Panc1 (cell line): Measurements from ENCODE around the gene HS2ST1. TPM values are rescaled to one million over a fixed set of nuclear protein-coding genes. Genes with fewer than 3 reads are reported as not detected.

Experiments
- ATAC-seq: fragments of 200-7000 bp; cut with Tn5 transposase; 2 replicates; pipeline ENCODE4 v1.9.1; 2020; ENCODE audit warnings: mild to moderate bottlenecking, moderate library complexity
- BruUV-seq: library from RNA; stranded (reverse); fragments of 400-500 nt; replicated peaks from 2 replicates; lab custom pipeline; 2021; lab: Mats Ljungman, UMichigan
- CTCF ChIA-PET: fragments of 300-600 bp; sonication (Branson Sonifier 250); formaldehyde crosslinking; loops from one replicate; lab custom pipeline; 2022; ENCODE audit warnings: antibody characterized with exemption; lab: Charles Lee
- POLR2A ChIA-PET: fragments of 300-600 bp; sonication (Branson Sonifier 250); formaldehyde crosslinking; loops from one replicate; lab custom pipeline; 2022; ENCODE audit warnings: antibody characterized with exemption; lab: Charles Lee
- DNase-seq: peaks from one replicate; pipeline ENCODE4 v3.0.0-alpha.2; 2010; ENCODE audit warnings: low read depth, low spot score
- H3K27ac ChIP-seq: 2 replicates; pipeline ENCODE4 v1.5.1; 2011; ENCODE audit warnings: mild to moderate bottlenecking, low read length, inconsistent platforms
- H3K27me3 ChIP-seq: fragments of 200-500 bp; sonication (Bioruptor generic); 2 replicates; pipeline ENCODE4 v1.6.0; 2014; ENCODE audit warnings: low read length, inconsistent platforms; ENCODE audit not compliant: control insufficient read depth, insufficient read depth
- H3K36me3 ChIP-seq: fragments of 200-500 bp; sonication (Bioruptor generic); 2 replicates; pipeline ENCODE4 v1.5.1; 2014; ENCODE audit warnings: inconsistent platforms, mild to moderate bottlenecking, low read length, moderate library complexity; ENCODE audit not compliant: control insufficient read depth, insufficient read depth
- H3K4me1 ChIP-seq: 2 replicates; pipeline ENCODE4 v1.5.1; 2011; ENCODE audit warnings: inconsistent platforms, mild to moderate bottlenecking, low read length, moderate library complexity; ENCODE audit not compliant: control insufficient read depth, insufficient read depth
- H3K4me3 ChIP-seq, 2 experiments: 2 replicates each; pipeline ENCODE4 v1.5.1; 2011 to 2012; ENCODE audit warnings: low read depth in 2 of 2, low read length in 2 of 2, mild to moderate bottlenecking in 2 of 2, inconsistent platforms in 1 of 2, moderate library complexity in 1 of 2
- H3K9me3 ChIP-seq: fragments of 200-500 bp; sonication (Bioruptor generic); 2 replicates; pipeline ENCODE4 v1.5.1; 2014; ENCODE audit warnings: low read depth, mild to moderate bottlenecking, inconsistent platforms, low read length, moderate library complexity; ENCODE audit not compliant: control insufficient read depth, insufficient read depth
- POLR2AphosphoS5 ChIP-seq: IDR thresholded peaks from 2 replicates; pipeline ENCODE4 v1.6.1; 2012; ENCODE audit warnings: mild to moderate bottlenecking, low read depth, low read length, moderate library complexity
- SIN3A ChIP-seq: IDR thresholded peaks from 2 replicates; pipeline ENCODE4 v1.6.1; 2012; ENCODE audit warnings: low read depth, mild to moderate bottlenecking, low read length, moderate library complexity, borderline replicate concordance; ENCODE audit not compliant: insufficient read depth
- TCF7L2 ChIP-seq: IDR thresholded peaks from 2 replicates; pipeline ENCODE4 v1.6.1; 2011; ENCODE audit warnings: mild to moderate bottlenecking, low read depth, low read length, inconsistent platforms
- in situ Hi-C: cut with HindIII; loops from 2 replicates; pipeline ENCODE4 v1.10.0; 2016; ENCODE audit warnings: low sequenced_read_pairs, low pct_unique_long_range_greater_than_20kb
- intact Hi-C: fragments of 100-400 bp; cut with micrococcal nuclease; formaldehyde crosslinking; loops from one replicate; pipeline ENCODE4 v1.10.0; 2022; ENCODE audit not compliant: unreplicated experiment
- total RNA-seq: library from RNA; stranded (reverse); gene quantifications from one replicate; pipeline ENCODE4 v1.2.1, GENCODE V29; 2021; ENCODE audit not compliant: unreplicated experiment
- TF ChIP-seq, protein P1 (sequence below), 2 experiments: IDR thresholded peaks; 2 replicates each; pipeline ENCODE4 v1.6.1; 2011 to 2012; ENCODE audit warnings: low read depth in 2 of 2, control low read depth in 1 of 2, low read length in 1 of 2, mild to moderate bottlenecking in 1 of 2, moderate library complexity in 1 of 2; ENCODE audit not compliant: insufficient read depth in 1 of 2
- TF ChIP-seq, protein P2 (sequence below): fragments of 450-650 bp; IDR thresholded peaks from 2 replicates; pipeline ENCODE4 v1.5.1; 2017; ENCODE audit warnings: mild to moderate bottlenecking

Gene HS2ST1
- total RNA-seq, 1 experiment from 2014 or later, result 81.0 TPM

DNA sequence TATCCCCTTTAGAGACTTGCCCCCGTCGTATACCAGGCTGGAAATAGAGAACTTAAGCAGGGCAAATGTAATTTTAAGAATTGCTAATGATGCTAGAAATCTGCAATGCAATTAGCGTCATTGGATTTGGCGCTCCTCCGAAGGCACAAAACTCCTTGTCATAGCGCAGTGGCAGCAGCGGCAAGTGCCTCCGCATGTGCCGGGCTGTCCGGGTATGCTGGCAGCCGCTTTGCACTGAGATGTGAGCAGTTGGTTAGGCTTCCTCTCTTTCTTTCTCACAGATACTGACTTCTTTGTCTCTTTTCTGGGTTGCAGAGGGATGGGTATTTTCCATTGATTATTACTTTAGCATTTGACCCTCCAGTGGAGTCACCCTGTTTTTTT is 220.9 kb downstream of the HS2ST1 start:
- intact Hi-C loops (loop anchor here (10.0 kb wide), 2 partner anchors 149 to 189 kb away; partner anchors contain the start of gene LMO4), in situ Hi-C loops (no loop called here)
- ChIA-PET CTCF (no interaction called here), POLR2A (interaction anchor here (0.6 kb wide), 1 partner anchor 17 kb away, joined by 3 read pairs; no protein-coding TSS in a partner anchor)
- BruUV-seq, result no TSS peak
- Histone ChIP-seq H3K36me3 (no peaks in the 10 kb centered on the region), H3K4me1 (no peaks in the 10 kb centered on the region), H3K9me3 (no peaks in the 10 kb centered on the region), H3K27ac (no peak overlapping the region), H3K4me3 (no peak overlapping the region), H3K27me3 (peaks cover 6% of the 10 kb centered on the region)
- DNase-seq (no peak), ATAC-seq (no peak)
- TF ChIP-seq, protein P1, sequence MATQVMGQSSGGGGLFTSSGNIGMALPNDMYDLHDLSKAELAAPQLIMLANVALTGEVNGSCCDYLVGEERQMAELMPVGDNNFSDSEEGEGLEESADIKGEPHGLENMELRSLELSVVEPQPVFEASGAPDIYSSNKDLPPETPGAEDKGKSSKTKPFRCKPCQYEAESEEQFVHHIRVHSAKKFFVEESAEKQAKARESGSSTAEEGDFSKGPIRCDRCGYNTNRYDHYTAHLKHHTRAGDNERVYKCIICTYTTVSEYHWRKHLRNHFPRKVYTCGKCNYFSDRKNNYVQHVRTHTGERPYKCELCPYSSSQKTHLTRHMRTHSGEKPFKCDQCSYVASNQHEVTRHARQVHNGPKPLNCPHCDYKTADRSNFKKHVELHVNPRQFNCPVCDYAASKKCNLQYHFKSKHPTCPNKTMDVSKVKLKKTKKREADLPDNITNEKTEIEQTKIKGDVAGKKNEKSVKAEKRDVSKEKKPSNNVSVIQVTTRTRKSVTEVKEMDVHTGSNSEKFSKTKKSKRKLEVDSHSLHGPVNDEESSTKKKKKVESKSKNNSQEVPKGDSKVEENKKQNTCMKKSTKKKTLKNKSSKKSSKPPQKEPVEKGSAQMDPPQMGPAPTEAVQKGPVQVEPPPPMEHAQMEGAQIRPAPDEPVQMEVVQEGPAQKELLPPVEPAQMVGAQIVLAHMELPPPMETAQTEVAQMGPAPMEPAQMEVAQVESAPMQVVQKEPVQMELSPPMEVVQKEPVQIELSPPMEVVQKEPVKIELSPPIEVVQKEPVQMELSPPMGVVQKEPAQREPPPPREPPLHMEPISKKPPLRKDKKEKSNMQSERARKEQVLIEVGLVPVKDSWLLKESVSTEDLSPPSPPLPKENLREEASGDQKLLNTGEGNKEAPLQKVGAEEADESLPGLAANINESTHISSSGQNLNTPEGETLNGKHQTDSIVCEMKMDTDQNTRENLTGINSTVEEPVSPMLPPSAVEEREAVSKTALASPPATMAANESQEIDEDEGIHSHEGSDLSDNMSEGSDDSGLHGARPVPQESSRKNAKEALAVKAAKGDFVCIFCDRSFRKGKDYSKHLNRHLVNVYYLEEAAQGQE (IDR thresholded peaks at IDR 0.05; ENCODE audit: insufficient read depth in 1 of 2, low read depth in 2 of 2, low read length in 1 of 2), result no peak
- no peak for TF ChIP-seq SIN3A
- TF ChIP-seq TCF7L2, result no peak
- TF ChIP-seq, protein P2, sequence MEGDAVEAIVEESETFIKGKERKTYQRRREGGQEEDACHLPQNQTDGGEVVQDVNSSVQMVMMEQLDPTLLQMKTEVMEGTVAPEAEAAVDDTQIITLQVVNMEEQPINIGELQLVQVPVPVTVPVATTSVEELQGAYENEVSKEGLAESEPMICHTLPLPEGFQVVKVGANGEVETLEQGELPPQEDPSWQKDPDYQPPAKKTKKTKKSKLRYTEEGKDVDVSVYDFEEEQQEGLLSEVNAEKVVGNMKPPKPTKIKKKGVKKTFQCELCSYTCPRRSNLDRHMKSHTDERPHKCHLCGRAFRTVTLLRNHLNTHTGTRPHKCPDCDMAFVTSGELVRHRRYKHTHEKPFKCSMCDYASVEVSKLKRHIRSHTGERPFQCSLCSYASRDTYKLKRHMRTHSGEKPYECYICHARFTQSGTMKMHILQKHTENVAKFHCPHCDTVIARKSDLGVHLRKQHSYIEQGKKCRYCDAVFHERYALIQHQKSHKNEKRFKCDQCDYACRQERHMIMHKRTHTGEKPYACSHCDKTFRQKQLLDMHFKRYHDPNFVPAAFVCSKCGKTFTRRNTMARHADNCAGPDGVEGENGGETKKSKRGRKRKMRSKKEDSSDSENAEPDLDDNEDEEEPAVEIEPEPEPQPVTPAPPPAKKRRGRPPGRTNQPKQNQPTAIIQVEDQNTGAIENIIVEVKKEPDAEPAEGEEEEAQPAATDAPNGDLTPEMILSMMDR, result no peak
- TF ChIP-seq POLR2AphosphoS5, result no peak

DNA sequence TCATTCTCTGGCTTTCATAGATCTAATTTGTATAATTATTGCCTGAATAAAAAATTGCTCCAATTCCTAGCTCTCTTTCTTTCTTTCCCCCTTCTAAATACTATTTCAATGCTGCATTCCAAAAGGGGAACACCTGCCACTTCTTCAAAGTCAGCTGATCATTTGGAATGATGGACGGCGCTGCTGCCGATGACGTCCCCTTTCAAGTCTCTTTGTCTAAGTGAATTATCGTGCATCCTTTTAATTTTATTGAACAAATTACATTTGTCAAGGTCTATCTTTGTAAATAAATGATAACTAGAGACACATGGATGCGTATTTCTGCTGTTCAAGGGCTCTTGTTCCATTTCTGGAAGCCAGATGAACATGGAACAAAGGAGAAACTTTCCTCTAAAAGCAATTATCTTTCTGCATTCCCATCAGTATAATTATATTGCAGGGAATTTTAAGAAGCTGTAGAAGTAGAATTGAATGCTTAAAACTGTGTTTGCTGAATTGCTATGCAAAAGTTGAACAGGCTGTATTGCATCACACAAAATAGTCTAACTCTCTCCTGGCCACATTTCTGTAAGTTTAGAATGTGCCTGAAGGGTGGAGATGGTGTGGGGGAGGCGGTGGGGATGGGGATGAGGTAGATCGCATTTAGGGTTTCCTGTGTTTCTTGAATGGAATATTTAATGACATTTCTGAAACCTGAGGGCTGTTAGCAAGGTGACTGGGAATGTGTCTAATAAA is 222.3 kb downstream of the HS2ST1 start:
- Histone ChIP-seq H3K4me3 (no peak overlapping the region), H3K27me3 (peaks cover 6% of the 10 kb centered on the region), H3K9me3 (no peaks in the 10 kb centered on the region), H3K4me1 (no peaks in the 10 kb centered on the region), H3K36me3 (no peaks in the 10 kb centered on the region), H3K27ac (no peak overlapping the region)
- intact Hi-C loops (loop anchor here (10.0 kb wide), 2 partner anchors 148 to 188 kb away; partner anchors contain the start of gene LMO4), in situ Hi-C loops (no loop called here)
- CTCF ChIA-PET, result no interaction called here
- POLR2A ChIA-PET, result no interaction called here
- BruUV-seq, result no TSS peak
- TF ChIP-seq POLR2AphosphoS5, result no peak
- no peak for TF ChIP-seq SIN3A
- TF ChIP-seq TCF7L2, result no peak
- TF ChIP-seq, protein P2, result no peak
- DNase-seq (no peak), ATAC-seq (no peak)
